IPS-20b (cell line): ENCODE measurements around the gene PCGF1.
"Not testable (repeated sequence)": the region's sequence is repeated elsewhere in the genome, so short reads cannot be mapped to it uniquely, and the experiment has no call there.

Source experiments
- H3K27ac ChIP-seq: one replicate; pipeline ENCODE4 v1.5.1; 2013; ENCODE audit warnings: low read length
- H3K27me3 ChIP-seq: 2 replicates; pipeline ENCODE4 v1.6.1; 2013; ENCODE audit warnings: mild to moderate bottlenecking, low read length, inconsistent platforms; ENCODE audit not compliant: insufficient read depth
- H3K36me3 ChIP-seq: 2 replicates; pipeline ENCODE4 v1.6.1; 2013; ENCODE audit warnings: low read depth, mild to moderate bottlenecking, inconsistent platforms, low read length, moderate library complexity; ENCODE audit not compliant: insufficient read depth
- H3K4me1 ChIP-seq: 2 replicates; pipeline ENCODE4 v1.6.1; 2013; ENCODE audit warnings: mild to moderate bottlenecking, control low read depth, inconsistent platforms, low read length, moderate library complexity; ENCODE audit not compliant: insufficient read depth
- H3K4me3 ChIP-seq: 2 replicates; pipeline ENCODE4 v1.5.1; 2013; ENCODE audit warnings: mild to moderate bottlenecking, low read length, inconsistent platforms
- H3K9ac ChIP-seq: 2 replicates; pipeline ENCODE4 v1.6.1; 2013; ENCODE audit warnings: low read depth, mild to moderate bottlenecking, inconsistent platforms, low read length, moderate library complexity
- H3K9me3 ChIP-seq: 2 replicates; pipeline ENCODE4 v1.6.1; 2013; ENCODE audit warnings: mild to moderate bottlenecking, low read depth, low read length, inconsistent platforms; ENCODE audit not compliant: insufficient read depth

The PCGF1 gene

DNA sequence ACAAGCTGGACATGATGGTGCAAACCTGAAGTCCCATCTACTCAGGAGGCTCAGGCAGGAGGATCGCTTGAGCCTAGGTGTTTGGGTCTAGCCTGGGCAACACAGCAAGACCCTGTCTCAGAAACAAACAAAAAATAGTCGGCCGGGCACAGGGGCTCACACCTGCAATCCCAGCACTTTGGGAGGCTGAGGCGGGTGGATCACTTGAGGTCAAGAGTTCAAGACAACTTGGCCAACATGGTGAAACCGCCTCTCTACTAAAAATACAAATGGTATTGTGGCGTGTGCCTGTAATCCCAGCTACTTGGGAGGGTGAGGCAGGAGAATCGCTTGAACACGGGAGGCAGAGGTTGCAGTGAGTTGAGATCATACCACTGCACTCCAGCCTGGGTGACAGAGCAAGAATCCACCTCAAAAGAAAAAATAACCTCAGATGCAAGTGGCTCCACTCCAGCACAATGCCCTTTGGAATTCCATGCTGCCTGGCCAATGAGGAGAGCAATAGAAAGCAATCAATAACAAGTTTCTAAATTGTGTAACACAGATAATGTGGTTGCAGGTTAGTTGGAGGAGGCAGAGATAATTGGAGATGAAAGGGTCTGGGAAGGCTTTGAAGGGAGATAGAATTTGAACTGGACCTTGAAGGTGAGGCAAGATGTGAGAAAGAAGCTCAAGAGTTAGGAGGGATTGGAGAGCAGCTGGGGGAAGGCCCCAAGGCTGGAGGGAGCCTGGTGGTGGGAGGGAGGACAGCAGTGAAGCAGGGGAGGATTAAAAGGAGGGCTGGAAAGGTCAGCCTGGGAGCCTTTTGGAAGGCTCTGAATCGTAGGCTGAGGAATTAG lies 18.6 kb downstream of the PCGF1 start:
- Histone ChIP-seq H3K9ac (no peak overlapping the region), H3K27me3 (0 out of 2 replicates have a peak, but pooled peaks cover 3% of the 10 kb centered on the region), H3K27ac (no peak overlapping the region), H3K9me3 (no peaks in the 10 kb centered on the region), H3K36me3 (peaks cover 47% of the 10 kb centered on the region), H3K4me1 (no peaks in the 10 kb centered on the region), H3K4me3 (no peak overlapping the region)

DNA sequence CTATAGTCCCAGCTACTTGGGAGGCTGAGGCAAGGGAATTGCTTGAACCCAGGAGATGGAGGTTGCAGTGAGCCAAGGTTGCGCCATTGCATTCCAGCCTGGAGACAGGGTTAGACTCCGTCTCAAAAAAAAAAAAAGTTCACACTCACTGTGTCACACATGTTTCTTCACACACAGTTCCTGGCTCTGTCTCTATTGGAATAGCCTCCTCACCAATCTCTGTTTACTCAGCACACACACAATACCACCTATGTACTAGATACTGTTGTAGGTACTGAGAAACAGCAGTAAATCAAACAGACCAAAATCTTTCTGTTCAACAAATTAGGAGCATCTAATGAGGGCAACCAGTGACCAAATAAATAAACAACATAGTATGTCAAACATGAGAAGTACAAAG lies 21.4 kb downstream of the PCGF1 start:
- Histone ChIP-seq H3K9me3 (no peaks in the 10 kb centered on the region), H3K36me3 (peaks cover 21% of the 10 kb centered on the region), H3K4me3 (no peak overlapping the region), H3K9ac (no peak overlapping the region), H3K4me1 (no peaks in the 10 kb centered on the region; the same call in 1 of the 2 replicates), H3K27ac (no peak overlapping the region), H3K27me3 (no peaks in the 10 kb centered on the region)

DNA sequence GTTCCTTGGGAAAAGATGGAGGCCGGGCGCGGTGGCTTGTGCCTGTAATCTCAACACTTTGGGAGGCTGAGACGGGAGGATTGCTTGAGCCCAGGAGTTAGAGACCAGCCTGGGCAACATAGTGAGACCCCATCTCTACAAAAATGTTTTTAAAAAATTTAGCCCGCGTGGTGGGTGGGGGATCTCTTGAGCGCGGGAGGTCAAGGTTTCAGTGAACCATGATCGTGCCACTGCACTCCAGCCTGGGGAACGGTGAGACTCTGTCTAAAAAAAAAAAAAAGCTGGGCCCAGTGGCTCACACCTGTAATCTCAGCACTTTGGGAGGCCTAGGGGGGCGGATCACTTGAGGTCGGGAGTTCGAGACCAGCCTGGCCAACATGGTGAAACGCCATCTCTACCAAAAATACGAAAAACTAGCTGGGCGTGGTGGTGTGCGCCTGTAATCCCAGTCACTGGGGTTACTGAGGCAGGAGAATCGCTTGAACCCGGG lies 23.8 kb downstream of the PCGF1 start:
- H3K27me3 ChIP-seq, H3K27ac ChIP-seq: not testable (repeated sequence)

DNA sequence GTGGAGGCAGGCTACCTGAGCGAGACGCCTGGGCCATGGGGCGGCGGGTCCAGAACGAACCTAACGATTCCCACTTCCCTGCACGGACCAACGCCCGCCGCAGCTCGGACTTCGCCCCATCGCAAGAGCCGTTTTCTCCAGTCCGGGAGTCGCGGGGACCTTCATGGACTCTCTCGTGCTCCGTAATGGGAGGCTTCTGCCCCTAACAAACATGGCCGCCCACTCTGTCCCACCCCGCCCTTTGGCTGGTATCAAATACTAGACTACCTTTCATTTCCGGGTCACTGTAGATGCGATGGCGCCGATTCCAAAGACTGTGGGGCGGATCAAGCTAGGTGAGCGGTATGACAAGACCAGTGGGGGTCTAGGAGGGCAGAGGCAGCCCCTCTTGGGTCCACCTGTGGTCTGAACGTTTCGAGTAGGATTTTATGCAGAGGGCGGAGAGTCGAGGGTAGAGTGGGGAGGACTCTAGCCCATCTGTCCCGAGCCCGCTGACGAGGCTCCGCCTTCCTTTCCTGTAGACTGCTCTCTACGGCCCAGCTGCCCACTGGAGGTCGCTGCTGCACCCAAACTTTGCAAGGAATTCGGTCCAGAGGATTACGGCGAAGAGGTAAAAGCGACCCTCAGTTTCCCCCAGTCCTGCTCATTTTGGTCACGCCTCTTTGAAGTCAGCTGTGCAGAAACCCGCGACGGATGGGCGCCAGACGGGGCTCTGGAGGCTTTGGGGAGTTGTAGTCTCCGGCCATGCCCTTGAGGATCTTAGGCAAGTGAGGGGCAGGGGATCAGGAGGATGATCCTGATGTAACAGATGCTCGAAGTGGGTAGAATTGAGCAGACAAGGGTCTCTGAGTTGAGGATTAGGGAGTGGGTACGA lies 24.5 kb downstream of the PCGF1 start, which contains the start of the genes CCDC142 and TTC31:
Gene CCDC142, minus strand, starts transcription at position 198 of the 874 bp plus-strand sequence. Its CDS starts 161 bp downstream, at position 37.
Gene TTC31, plus strand, starts transcription at position 281 of the 874 bp plus-strand sequence. Its CDS starts 15 bp downstream, at position 296.
- H3K4me3 ChIP-seq: peak within 1 kb of the TSS; percentile 97
- peak within 1 kb of the TSS; percentile 96 for H3K9ac ChIP-seq
- H3K9me3 ChIP-seq: no peaks in the 10 kb centered on the region
- no peaks in the 10 kb centered on the region for H3K27me3 ChIP-seq
- H3K27ac ChIP-seq: peak within 1 kb of the TSS; percentile 98
- peaks cover 26% of the 10 kb centered on the region for H3K36me3 ChIP-seq
- no peaks in the 10 kb centered on the region; the same call in 1 of the 2 replicates for H3K4me1 ChIP-seq

More for the DNA sequence above, 23.8 kb downstream of the PCGF1 start:
- H3K4me1 ChIP-seq, H3K9me3 ChIP-seq: not testable (repeated sequence)
- Histone ChIP-seq H3K9ac (peak overlapping the region; percentile 96; the same call in 1 of the 2 replicates), H3K36me3 (peaks cover 26% of the 10 kb centered on the region), H3K4me3 (peak overlapping the region; percentile 97)

DNA sequence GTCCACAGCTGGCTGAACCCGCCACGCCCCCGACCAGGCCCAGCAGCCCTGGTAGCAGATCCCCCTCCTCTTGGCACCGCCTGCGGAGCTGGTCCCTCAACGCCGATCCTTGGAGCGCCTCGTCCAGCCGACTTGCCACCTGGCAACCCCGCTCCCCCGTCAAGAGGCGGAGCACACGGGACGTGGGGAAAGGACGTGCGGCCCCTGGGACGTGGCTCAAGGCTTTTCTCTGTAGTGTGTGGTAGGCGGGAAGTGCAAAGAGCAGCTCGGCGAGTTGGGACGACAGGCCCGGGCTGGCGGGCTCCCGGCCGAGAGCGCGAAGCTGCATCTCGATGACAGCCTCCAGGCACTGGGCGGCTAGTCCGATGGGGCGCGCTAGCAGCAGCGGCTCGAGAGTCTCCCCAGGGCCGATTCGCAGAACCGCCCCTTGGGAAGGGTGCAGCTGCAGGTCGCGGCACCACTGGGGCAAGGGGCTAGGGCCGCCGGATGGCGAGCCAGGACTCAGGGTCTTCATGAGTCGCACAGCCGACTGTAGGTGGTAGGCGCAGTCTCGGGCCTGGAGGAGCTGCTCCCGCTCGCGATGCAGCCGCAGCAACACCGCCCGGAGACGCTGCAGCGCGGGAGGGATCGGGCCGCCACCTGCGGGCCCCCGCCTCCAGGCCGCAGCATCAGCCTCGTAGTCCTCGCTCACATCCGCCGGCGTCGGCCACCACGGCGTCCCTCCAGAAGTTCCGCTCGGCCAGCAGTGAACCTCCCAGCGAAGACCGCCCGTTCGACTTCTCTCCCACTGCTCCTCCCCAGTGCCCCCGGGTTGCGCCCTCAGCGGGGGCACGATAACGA lies 25.3 kb downstream of the PCGF1 start:
- Histone ChIP-seq H3K27me3 (no peaks in the 10 kb centered on the region), H3K9ac (peak overlapping the region; percentile 96; the same call in 1 of the 2 replicates), H3K4me3 (peak overlapping the region; percentile 97), H3K36me3 (peaks cover 30% of the 10 kb centered on the region), H3K9me3 (no peaks in the 10 kb centered on the region), H3K27ac (peak overlapping the region; percentile 98), H3K4me1 (no peaks in the 10 kb centered on the region; the same call in 1 of the 2 replicates)

DNA sequence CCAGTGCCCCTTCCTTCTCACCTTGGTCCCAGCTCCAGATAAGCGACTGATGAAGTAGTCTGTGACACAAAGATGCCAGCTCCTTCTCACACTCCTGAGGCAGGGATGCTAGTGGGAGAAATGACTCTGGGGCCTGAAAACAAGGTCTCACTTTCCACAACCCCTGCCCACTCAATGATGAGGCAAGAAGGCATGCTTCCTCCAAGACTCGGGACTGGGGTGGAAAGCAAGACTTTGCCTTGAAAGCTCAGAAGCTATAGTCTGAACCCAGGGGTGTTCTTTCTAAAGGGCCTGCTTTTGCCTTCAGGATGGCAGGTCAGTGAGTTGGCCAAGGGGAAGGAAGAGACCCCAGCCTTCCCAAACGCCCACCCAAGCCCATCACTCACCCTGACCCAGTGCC lies 26.1 kb downstream of the PCGF1 start:
- H3K4me3 ChIP-seq: peak overlapping the region; percentile 97
- peak overlapping the region; percentile 96; the same call in 1 of the 2 replicates for H3K9ac ChIP-seq
- H3K9me3 ChIP-seq: no peaks in the 10 kb centered on the region
- no peaks in the 10 kb centered on the region for H3K27me3 ChIP-seq
- H3K36me3 ChIP-seq: peaks cover 27% of the 10 kb centered on the region
- H3K4me1 ChIP-seq: no peaks in the 10 kb centered on the region; the same call in 1 of the 2 replicates
- H3K27ac ChIP-seq: no peak overlapping the region

DNA sequence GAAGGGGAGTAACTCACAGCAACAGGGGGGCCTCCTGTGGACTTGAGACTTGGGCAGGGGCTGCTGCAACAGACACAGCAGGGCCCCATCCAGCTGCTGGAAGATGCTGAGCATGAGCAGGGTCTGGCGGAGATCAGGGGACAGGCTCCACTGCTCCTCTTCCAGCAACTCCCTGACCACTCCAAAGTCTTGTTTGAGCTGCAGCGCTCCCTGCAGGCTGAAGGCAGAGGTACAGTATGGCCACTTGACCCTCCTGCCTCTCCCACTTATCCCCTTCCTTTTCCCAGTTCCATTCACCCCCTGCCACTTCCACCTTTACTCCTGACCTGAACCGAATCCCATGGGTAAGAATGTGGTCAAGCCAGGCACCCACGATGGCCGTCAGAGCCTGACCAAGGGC lies 32.6 kb downstream of the PCGF1 start:
- no peak overlapping the region for H3K9ac ChIP-seq
- no peak overlapping the region for H3K27ac ChIP-seq
- H3K36me3 ChIP-seq: peaks cover 25% of the 10 kb centered on the region
- no peak overlapping the region for H3K4me3 ChIP-seq
- H3K4me1 ChIP-seq: no peaks in the 10 kb centered on the region; the same call in 1 of the 2 replicates
- H3K9me3 ChIP-seq: no peaks in the 10 kb centered on the region
- H3K27me3 ChIP-seq: no peaks in the 10 kb centered on the region

DNA sequence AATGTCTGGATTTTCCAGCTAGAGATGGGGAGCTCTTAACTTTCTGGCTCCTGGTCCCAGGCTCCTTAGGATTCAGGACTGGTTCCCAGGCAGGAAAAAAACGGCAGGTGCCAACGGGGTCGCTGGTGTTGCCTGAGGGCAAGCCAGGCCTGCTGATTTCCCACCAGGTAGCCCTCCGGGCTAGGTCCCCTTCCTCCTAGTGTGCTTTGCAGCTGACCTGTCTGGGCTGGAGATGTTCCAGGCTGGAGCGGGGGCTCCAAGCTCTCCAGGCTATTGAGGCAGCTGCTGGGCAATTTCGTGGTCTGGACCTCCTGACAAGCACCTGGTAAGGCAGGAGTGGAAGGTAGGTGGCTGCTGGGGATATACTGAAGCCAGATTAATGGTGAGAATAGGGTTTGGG lies 33.0 kb downstream of the PCGF1 start:
- no peaks in the 10 kb centered on the region; the same call in 1 of the 2 replicates for H3K4me1 ChIP-seq
- H3K9me3 ChIP-seq: no peaks in the 10 kb centered on the region
- H3K9ac ChIP-seq: no peak overlapping the region
- H3K27me3 ChIP-seq: no peaks in the 10 kb centered on the region
- peaks cover 22% of the 10 kb centered on the region for H3K36me3 ChIP-seq
- H3K4me3 ChIP-seq: no peak overlapping the region
- H3K27ac ChIP-seq: no peak overlapping the region

DNA sequence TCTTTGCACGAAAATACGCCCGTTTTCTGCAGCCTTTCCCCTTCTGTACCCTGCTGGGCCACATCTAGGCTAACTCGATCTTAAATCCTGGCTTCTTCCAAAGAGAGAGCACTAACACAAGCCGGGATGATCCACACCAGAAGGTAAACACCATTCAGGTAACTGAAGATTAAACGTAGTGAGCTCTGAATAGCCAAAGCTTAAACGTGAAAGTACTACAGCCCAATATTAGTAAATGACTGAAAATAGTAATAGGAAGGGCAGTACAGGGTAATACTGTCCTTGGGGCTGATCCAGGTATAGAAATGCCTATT lies 34.6 kb downstream of the PCGF1 start:
- no peaks in the 10 kb centered on the region for H3K27me3 ChIP-seq
- peak overlapping the region; percentile 97 for H3K4me3 ChIP-seq
- peak overlapping the region; percentile 88 for H3K9ac ChIP-seq
- peak overlapping the region; percentile 59 for H3K27ac ChIP-seq
- H3K36me3 ChIP-seq: peaks cover 22% of the 10 kb centered on the region
- no peaks in the 10 kb centered on the region for H3K9me3 ChIP-seq
- H3K4me1 ChIP-seq: no peaks in the 10 kb centered on the region; the same call in 1 of the 2 replicates

DNA sequence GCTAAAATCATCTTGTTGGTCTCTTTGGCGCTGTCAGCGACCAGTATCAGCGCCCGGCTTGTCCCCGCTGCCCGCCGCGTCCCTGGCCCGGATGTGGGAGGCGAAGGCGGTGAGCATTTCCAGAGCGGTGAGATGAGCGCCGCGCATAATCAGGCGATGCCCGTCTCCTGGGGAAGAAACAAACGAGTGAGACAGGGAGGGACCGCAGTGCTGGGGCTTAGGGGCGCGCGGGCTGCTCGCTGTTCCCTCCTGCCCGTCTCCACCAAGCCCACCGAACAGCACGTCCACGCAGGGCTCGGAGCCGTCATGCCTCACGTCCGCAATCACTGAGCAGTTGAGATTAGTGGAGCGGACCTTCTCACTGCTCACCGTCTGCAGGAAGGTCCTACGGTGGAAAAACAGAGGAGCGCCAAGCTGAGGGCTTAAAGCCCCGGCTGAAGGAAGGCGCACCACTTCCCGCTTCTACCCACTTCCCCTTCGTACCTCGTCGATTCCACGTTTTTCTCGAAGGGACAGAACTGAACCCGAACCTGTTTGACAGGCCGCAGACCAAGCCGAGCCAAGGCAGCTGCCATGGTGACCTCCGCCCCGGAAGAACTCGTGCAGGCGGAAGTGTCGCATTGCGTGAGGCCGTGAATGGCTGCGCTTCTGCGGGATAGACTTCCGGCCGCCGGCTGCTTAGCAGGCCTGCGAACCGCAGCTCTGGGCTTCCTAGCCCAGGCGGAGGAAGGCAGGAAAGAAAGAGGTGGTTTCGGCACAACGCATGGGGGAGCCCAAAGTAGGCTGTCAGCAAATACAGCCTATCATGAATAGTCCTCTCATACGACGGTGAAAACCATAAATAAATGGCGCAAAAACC lies 35.2 kb downstream of the PCGF1 start, which contains the start of gene MRPL53:
Gene MRPL53, minus strand, starts transcription at position 595 of the 859 bp plus-strand sequence. Its CDS starts 20 bp downstream, at position 575.
- peak within 1 kb of the TSS; percentile 88 for H3K9ac ChIP-seq
- no peaks in the 10 kb centered on the region for H3K9me3 ChIP-seq
- H3K36me3 ChIP-seq: peaks cover 18% of the 10 kb centered on the region
- H3K4me1 ChIP-seq: no peaks in the 10 kb centered on the region; the same call in 1 of the 2 replicates
- H3K4me3 ChIP-seq: peak within 1 kb of the TSS; percentile 97
- no peaks in the 10 kb centered on the region for H3K27me3 ChIP-seq
- peak within 1 kb of the TSS; percentile 59 for H3K27ac ChIP-seq
